CD4-positive, alpha-beta memory T cell (primary cell): Measurements from ENCODE around the gene HMOX2. TPM values are rescaled to one million over a fixed set of nuclear protein-coding genes. Genes with fewer than 3 reads are reported as not detected.
A peak's percentile ranks its signal among the peaks of the same experiment; 100 is the strongest.

ENCODE experiments used
- CTCF ChIA-PET: fragments of 350-600 bp; sonication (Branson Sonifier 250); formaldehyde crosslinking; loops from one replicate; lab custom pipeline; 2021; ENCODE audit warnings: inconsistent platforms; ENCODE audit not compliant: partially characterized antibody; lab: Charles Lee
- POLR2A ChIA-PET: fragments of 350-600 bp; sonication (Branson Sonifier 250); formaldehyde crosslinking; loops from one replicate; lab custom pipeline; 2021; ENCODE audit not compliant: partially characterized antibody; lab: Charles Lee
- DNase-seq, 5 donors: peaks; one replicate each; pipeline versions ENCODE4 v3.0.0 to v3.0.0-alpha.2; 2020 to 2022; ENCODE audit warnings: mixed read lengths in 1 of 5
- H3K27ac ChIP-seq: one replicate; pipeline ENCODE4 v1.7.0; 2013; ENCODE audit warnings: low read depth, low read length
- H3K27me3 ChIP-seq: 2 replicates; pipeline ENCODE4 v1.7.0; 2013; ENCODE audit warnings: mild to moderate bottlenecking, low read length, moderate library complexity; ENCODE audit not compliant: insufficient read depth
- H3K36me3 ChIP-seq: 2 replicates; pipeline ENCODE4 v1.7.0; 2013; ENCODE audit warnings: mild to moderate bottlenecking, low read length, moderate library complexity; ENCODE audit not compliant: insufficient read depth
- H3K4me1 ChIP-seq: 2 replicates; pipeline ENCODE4 v1.7.0; 2013; ENCODE audit warnings: mild to moderate bottlenecking, low read length, moderate library complexity; ENCODE audit not compliant: insufficient read depth
- H3K4me3 ChIP-seq, 2 donors: one replicate each; pipeline ENCODE4 v1.7.0; 2013; ENCODE audit warnings: low read length in 2 of 2, mild to moderate bottlenecking in 1 of 2
- H3K9me3 ChIP-seq, 2 donors: one replicate each; pipeline ENCODE4 v1.7.0; 2013; ENCODE audit warnings: low read length in 2 of 2, control low read depth in 1 of 2; ENCODE audit not compliant: control insufficient read depth in 1 of 2
- H3K27ac Mint-ChIP-seq, 7 donors: one replicate each; pipeline ENCODE4 v1.8.0; 2020 to 2021; ENCODE audit warnings: mixed read lengths in 7 of 7, mild to moderate bottlenecking in 6 of 7, inconsistent platforms in 3 of 7, moderate library complexity in 3 of 7
- H3K27me3 Mint-ChIP-seq, 2 donors: one replicate each; pipeline ENCODE4 v1.8.0; 2020 to 2021; ENCODE audit warnings: mixed read lengths in 2 of 2
- H3K36me3 Mint-ChIP-seq, 2 donors: one replicate each; pipeline ENCODE4 v1.8.0; 2020 to 2021; ENCODE audit warnings: mixed read lengths in 2 of 2, inconsistent platforms in 1 of 2, mild to moderate bottlenecking in 1 of 2
- H3K4me1 Mint-ChIP-seq, 4 donors: one replicate each; pipeline ENCODE4 v1.8.0; 2020 to 2021; ENCODE audit warnings: mixed read lengths in 4 of 4, mild to moderate bottlenecking in 1 of 4
- H3K4me3 Mint-ChIP-seq, 8 donors: one replicate each; pipeline ENCODE4 v1.8.0; 2020 to 2021; ENCODE audit warnings: mixed read lengths in 8 of 8, mild to moderate bottlenecking in 7 of 8, moderate library complexity in 6 of 8, inconsistent platforms in 3 of 8
- H3K9me3 Mint-ChIP-seq, 8 donors: one replicate each; pipeline ENCODE4 v1.8.0; 2020 to 2021; ENCODE audit warnings: mixed read lengths in 8 of 8, mild to moderate bottlenecking in 5 of 8, inconsistent platforms in 3 of 8, moderate library complexity in 1 of 8
- intact Hi-C: fragments of 100-400 bp; cut with micrococcal nuclease; formaldehyde crosslinking; loops from one replicate; pipeline ENCODE4 v1.15.1; 2023
- polyA plus RNA-seq, 2 donors: library from polyadenylated mRNA; unstranded; fragments of 300-500 nt; fragmentation: Illumina TruSeq; gene quantifications; one replicate each; pipeline ENCODE4 v1.2.3, GENCODE V29; 2021
- total RNA-seq, 2 experiments: library from RNA; stranded (reverse); gene quantifications; one replicate each; pipeline ENCODE4 v1.2.3, GENCODE V29; 2021

The HMOX2 gene
- total and polyA plus RNA-seq, 4 experiments from 2014 or later, result 64.1 to 206 (median 118) TPM

DNA sequence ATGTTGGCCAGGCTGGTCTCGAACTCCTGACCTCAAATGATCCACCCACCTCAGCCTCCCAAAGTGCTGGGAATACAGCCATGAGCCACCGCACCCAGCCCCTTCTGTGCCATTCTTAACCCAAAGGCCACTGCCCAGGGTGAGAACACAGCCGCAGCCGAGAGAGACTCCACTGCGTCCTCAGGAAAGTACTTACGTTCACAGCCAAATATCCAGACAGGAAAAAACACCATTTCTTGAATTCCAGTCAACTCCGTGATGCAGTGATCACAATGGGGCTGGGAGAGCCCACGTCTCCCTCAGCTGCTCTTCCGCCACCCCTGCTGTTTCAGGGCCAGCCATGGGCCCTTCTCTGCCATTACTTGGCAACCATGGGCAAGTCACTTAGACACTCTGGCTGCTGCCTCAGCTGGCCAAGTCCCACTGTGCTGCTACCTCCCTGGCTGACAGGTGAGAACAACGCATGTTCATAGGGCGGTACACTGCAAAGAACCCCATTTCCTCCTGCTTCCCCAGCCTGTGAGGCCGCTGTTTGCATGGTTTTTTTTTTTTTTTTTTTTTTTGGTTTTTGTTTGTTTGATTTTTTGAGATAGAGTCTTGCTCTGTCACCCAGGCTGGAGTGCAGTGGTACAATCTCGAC is 58.1 kb downstream of the HMOX2 start:
- intact Hi-C loops, result no loop called here
- H3K27ac Mint-ChIP-seq, result peak overlapping the region in 6 of 7 donors; percentile 10 to 97 (median 86)
- H3K27me3 Mint-ChIP-seq, result no peaks in the 10 kb centered on the region
- peaks cover 5 to 18% of the 10 kb centered on the region in 2 donors for H3K36me3 Mint-ChIP-seq
- peaks cover 3% of the 10 kb centered on the region for H3K36me3 ChIP-seq
- peaks cover 25 to 59% (median 35%) of the 10 kb centered on the region in 4 donors for H3K4me1 Mint-ChIP-seq
- H3K4me3 ChIP-seq, result no peak overlapping the region
- H3K4me3 Mint-ChIP-seq, result peak overlapping the region in 6 of 8 donors; percentile 30 to 81 (median 72)
- no peak overlapping the region for H3K27ac ChIP-seq
- DNase-seq, result peak in 1 of 5 donors; percentile 55
- ChIA-PET CTCF (interaction anchor here (0.7 kb wide), 1 partner anchor 92 kb away, joined by 4 read pairs; no protein-coding TSS in a partner anchor), POLR2A (no interaction called here)
- H3K9me3 ChIP-seq, result no peaks in the 10 kb centered on the region
- peaks cover 0 to 3% (median 0%) of the 10 kb centered on the region in 8 donors for H3K9me3 Mint-ChIP-seq
- H3K27me3 ChIP-seq, result no peaks in the 10 kb centered on the region
- peaks cover 40% of the 10 kb centered on the region for H3K4me1 ChIP-seq

- Histone ChIP-seq H3K4me1 (peaks cover 30% of the 10 kb centered on the region), H3K4me3 (no peak overlapping the region), H3K27me3 (no peaks in the 10 kb centered on the region), H3K9me3 (no peaks in the 10 kb centered on the region), H3K27ac (no peak overlapping the region), H3K36me3 (peaks cover 3% of the 10 kb centered on the region)
- Mint-ChIP-seq H3K9me3 (peaks cover 0 to 6% (median 0%) of the 10 kb centered on the region in 8 donors), H3K4me1 (peaks cover 20 to 48% (median 28%) of the 10 kb centered on the region in 4 donors), H3K36me3 (peaks cover 5 to 17% of the 10 kb centered on the region in 2 donors), H3K4me3 (peak overlapping the region in 5 of 8 donors; percentile 2 to 44 (median 33)), H3K27me3 (no peaks in the 10 kb centered on the region), H3K27ac (peak overlapping the region in 5 of 7 donors; percentile 58 to 95 (median 70))
- no peak for DNase-seq
- ChIA-PET POLR2A (interaction anchor here (0.8 to 4.6 kb wide), 4 partner anchors 11 to 119 kb away, joined by 3 to 36 read pairs (median 3); partner anchors contain the start of gene HMOX2), CTCF (interaction anchor here (0.9 to 1.8 kb wide), 7 partner anchors 10 to 57 kb away, joined by 3 to 11 read pairs (median 4); no protein-coding TSS in a partner anchor)
- intact Hi-C loops, result no loop called here
Observed at GRCh38 chr16:4535627-4536108, 59.5 kb downstream of the HMOX2 start.

- intact Hi-C loops, result no loop called here
- Mint-ChIP-seq H3K36me3 (peaks cover 5 to 17% of the 10 kb centered on the region in 2 donors), H3K9me3 (peaks cover 0 to 6% (median 0%) of the 10 kb centered on the region in 8 donors), H3K27me3 (no peaks in the 10 kb centered on the region), H3K4me1 (peaks cover 20 to 48% (median 28%) of the 10 kb centered on the region in 4 donors), H3K4me3 (peak overlapping the region; percentile 63 to 89 (median 82)), H3K27ac (peak overlapping the region; percentile 52 to 90 (median 80))
- Histone ChIP-seq H3K27ac (no peak overlapping the region), H3K4me1 (peaks cover 30% of the 10 kb centered on the region), H3K36me3 (peaks cover 3% of the 10 kb centered on the region), H3K4me3 (no peak overlapping the region), H3K9me3 (no peaks in the 10 kb centered on the region), H3K27me3 (no peaks in the 10 kb centered on the region)
- POLR2A ChIA-PET, result interaction anchor here (0.8 to 4.6 kb wide), 5 partner anchors 12 to 122 kb away, joined by 3 to 36 read pairs (median 3); partner anchors contain the start of genes CORO7 and HMOX2
- DNase-seq, result no peak
- CTCF ChIA-PET, result interaction anchor here (0.6 to 1.8 kb wide), 10 partner anchors 9 to 266 kb away, joined by 3 to 11 read pairs (median 4); partner anchors contain the start of gene HMOX2
Observed at GRCh38 chr16:4536391-4537106, 60.4 kb downstream of the HMOX2 start.

GRCh38 chr16:4537376-4538343 is 61.5 kb downstream of the HMOX2 start:
- Histone ChIP-seq H3K4me3 (peak overlapping the region; percentile 17 to 92), H3K27ac (peak overlapping the region; percentile 77), H3K4me1 (peaks cover 30% of the 10 kb centered on the region), H3K27me3 (no peaks in the 10 kb centered on the region), H3K9me3 (no peaks in the 10 kb centered on the region), H3K36me3 (peaks cover 2% of the 10 kb centered on the region)
- DNase-seq, result no peak
- Mint-ChIP-seq H3K36me3 (peaks cover 0 to 11% of the 10 kb centered on the region in 2 donors), H3K27ac (peak overlapping the region; percentile 58 to 90 (median 80)), H3K4me3 (peak overlapping the region; percentile 63 to 89 (median 82)), H3K27me3 (no peaks in the 10 kb centered on the region), H3K4me1 (peaks cover 20 to 43% (median 27%) of the 10 kb centered on the region in 4 donors), H3K9me3 (peaks cover 0 to 6% (median 0%) of the 10 kb centered on the region in 8 donors)
- intact Hi-C loops, result loop anchor here (1.0 to 2.0 kb wide), 4 partner anchors 32 to 113 kb away; partner anchors contain the start of genes DNAJA3 and HMOX2
- POLR2A ChIA-PET, result interaction anchor here (0.6 to 4.6 kb wide), 16 partner anchors 8 to 145 kb away, joined by 3 to 36 read pairs (median 5); partner anchors contain the start of genes CORO7, HMOX2 and NMRAL1
- CTCF ChIA-PET, result interaction anchor here (1.3 to 2.0 kb wide), 4 partner anchors 11 to 61 kb away, joined by 3 to 11 read pairs (median 8); partner anchors contain the start of gene HMOX2

DNA sequence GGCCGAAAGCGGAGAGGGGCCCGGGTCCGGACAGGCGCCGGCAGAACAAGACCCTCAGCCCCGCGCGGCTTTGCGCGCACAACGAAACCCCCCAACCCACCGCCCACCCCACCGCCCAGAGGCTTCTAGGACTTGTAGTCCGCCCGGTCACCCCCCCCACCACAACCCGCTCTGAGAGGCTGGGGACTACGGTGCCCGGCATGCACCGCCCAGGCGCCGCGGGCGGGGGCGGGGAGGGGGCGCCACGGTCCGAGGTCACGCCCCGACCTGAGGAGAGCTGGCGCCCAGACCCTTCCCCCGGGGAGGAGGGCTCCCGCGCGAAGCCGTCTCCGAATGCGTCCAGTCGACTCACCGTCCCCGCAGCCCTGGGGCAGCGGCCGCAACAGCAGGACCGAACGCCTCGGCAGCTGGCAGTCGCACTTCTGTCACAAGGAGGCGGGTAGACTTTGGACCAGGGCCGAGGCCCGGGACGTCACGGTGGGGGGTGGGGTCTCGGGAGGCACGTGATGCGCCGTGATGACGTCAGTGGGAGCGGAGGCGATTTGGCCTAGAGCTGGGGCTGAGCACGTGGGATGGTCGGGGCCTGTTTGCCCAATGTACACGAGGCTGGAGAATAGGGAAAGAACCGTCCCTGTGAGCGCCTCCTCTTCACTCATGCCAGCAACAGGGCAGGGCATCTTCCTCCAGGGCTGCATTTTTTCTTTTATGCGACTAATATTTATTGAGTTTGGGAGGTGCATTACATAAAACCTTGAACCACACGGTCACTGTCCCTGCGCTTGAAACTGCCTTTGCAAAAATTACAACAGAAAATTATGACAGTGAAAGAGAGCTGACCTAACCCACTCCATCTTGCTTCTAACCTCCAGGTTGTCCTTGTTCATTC is 62.4 kb downstream of the HMOX2 start, which contains the start of gene CDIP1:
CDIP1 (minus strand) TSS at position 424 of the 886 bp plus-strand sequence. CDS start 24,643 bp downstream, outside the sequence.
- H3K9me3 Mint-ChIP-seq, result peaks cover 0 to 6% (median 0%) of the 10 kb centered on the region in 8 donors
- H3K4me1 Mint-ChIP-seq, result peaks cover 18 to 35% (median 27%) of the 10 kb centered on the region in 4 donors
- H3K27me3 ChIP-seq, result no peaks in the 10 kb centered on the region
- no peaks in the 10 kb centered on the region for H3K27me3 Mint-ChIP-seq
- ChIA-PET POLR2A (interaction anchor here (0.6 to 4.6 kb wide), 23 partner anchors 9 to 144 kb away, joined by 3 to 36 read pairs (median 4); partner anchors contain the start of genes CORO7, HMOX2 and NMRAL1), CTCF (interaction anchor here (0.9 to 2.5 kb wide), 5 partner anchors 10 to 33 kb away, joined by 3 to 12 read pairs (median 3); no protein-coding TSS in a partner anchor)
- peak within 1 kb of the TSS; percentile 89 to 97 (median 94) for H3K27ac Mint-ChIP-seq
- no peaks in the 10 kb centered on the region for H3K9me3 ChIP-seq
- no peaks in the 10 kb centered on the region for H3K36me3 ChIP-seq
- intact Hi-C loops, result loop anchor here (1.0 to 2.0 kb wide), 4 partner anchors 33 to 114 kb away; partner anchors contain the start of genes DNAJA3 and HMOX2
- H3K4me3 ChIP-seq, result peak within 1 kb of the TSS; percentile 69 to 92
- peaks cover 0 to 11% of the 10 kb centered on the region in 2 donors for H3K36me3 Mint-ChIP-seq
- peak within 1 kb of the TSS; percentile 77 for H3K27ac ChIP-seq
- H3K4me1 ChIP-seq, result peaks cover 30% of the 10 kb centered on the region
- peak within 1 kb of the TSS; percentile 82 to 89 (median 84) for H3K4me3 Mint-ChIP-seq
- DNase-seq, result peak; percentile 89 to 94 (median 90)
